RCC 7860 (cell line): ENCODE measurements around the gene SYNE1.

Experiments
- DNase-seq: peaks from one replicate; pipeline ENCODE4 v3.0.0-alpha.2; 2015; ENCODE audit warnings: low spot score
- FAIRE-seq: peaks from 2 replicates; lab custom pipeline; 2012; peaks lifted over from hg19 to GRCh38; lab: Jason Lieb, UNC

Gene SYNE1

DNA sequence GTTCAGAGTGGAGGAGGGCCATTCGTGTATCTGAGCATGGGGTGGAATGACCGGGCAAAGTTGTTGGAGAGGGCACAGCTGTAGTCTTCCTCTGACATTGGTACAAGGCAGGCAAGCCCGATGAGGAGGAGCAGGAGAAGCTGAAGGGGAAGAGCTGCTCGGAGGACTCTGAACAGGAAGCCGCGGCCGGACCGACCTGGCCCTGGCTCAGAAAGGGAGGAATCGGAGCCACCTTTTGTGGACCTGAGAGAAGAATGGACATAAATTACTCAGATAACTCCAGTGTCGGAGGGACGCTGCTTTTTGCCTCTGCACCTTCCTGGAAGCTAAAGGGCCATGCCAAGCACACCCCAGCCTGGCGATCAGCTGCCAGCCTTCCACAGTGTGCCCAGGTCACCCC, 514.7 kb downstream of the SYNE1 start:
- FAIRE-seq: no peak

DNA sequence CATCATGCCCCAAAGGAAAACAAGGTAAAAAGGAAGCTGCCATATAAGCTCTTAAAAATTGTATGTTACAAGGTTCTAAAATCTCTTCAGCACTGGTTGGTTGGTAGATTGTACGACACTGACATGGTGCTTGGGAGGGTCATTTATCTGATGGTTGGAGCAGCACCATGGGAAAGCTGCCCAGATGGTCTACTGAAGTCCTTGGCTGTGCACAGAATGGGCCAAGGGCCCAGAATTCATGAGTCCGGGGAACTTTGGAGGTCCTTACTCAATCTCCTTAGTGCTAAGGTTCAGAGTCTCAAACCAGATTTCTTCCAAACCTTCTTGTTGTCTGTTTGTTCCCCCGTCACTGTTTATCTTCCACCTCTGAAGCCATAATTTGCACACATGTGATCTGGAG, 515.3 kb downstream of the SYNE1 start:
- no peak for DNase-seq
- FAIRE-seq: no peak

More for the DNA sequence above, 514.7 kb downstream of the SYNE1 start:
- no peak for DNase-seq

DNA sequence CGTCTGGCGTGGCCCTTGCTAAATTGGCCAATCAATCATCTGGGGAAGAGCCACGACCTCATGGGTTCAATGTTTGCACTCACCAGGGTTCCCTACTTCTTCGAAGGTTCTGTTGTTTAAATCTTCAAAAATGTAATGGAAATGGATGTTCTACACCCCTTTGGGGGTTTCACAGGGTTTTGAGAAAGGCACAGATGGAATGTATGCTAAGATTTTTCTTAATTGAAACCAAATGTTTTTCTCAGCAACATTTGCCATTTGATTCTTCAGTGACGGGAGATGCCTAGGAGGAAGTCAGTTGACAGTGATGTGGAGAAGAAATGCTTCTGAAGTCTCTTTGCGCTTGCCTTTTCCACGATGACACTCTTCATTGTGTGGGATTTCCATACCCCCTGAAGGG, 517.3 kb downstream of the SYNE1 start:
- DNase-seq (no peak), FAIRE-seq (no peak)

DNA sequence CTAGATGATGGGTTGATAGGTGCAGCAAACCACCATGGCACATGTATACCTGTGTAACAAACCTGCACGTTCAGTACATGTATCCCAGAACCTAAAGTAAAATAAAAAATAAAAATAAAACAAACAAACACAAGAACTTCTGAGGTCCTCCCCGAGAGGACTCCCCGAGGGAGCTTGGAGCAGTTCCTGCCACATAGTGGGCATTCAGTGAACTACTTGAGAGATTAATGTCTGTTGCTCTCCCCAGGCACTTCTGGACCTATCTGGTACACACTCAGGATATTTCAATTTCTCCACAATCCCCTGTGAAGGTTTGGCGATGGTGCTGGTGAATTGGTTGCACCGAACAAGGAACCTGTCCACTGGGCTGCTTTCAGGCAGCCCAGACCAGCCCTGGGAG, 518.5 kb downstream of the SYNE1 start:
- FAIRE-seq (no peak), DNase-seq (no peak)

DNA sequence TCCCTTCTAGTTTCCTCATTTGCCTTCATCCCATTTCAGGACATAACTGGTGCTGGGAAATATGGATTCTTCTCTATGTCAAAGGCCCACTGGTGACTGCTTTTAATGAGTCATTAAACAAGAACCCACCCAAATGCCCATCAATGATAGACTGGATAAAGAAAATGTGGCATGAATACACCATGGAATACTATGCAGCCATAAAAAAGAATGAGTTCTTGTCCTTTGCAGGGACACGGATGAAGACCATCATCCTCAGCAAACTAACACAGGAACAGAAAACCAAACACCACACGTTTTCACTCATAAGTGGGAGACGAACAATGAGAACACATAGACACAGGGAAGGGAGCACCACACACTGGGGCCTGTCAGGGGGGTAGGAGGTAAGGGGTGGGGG, 518.9 kb downstream of the SYNE1 start:
- DNase-seq: no peak
- FAIRE-seq: no peak

DNA sequence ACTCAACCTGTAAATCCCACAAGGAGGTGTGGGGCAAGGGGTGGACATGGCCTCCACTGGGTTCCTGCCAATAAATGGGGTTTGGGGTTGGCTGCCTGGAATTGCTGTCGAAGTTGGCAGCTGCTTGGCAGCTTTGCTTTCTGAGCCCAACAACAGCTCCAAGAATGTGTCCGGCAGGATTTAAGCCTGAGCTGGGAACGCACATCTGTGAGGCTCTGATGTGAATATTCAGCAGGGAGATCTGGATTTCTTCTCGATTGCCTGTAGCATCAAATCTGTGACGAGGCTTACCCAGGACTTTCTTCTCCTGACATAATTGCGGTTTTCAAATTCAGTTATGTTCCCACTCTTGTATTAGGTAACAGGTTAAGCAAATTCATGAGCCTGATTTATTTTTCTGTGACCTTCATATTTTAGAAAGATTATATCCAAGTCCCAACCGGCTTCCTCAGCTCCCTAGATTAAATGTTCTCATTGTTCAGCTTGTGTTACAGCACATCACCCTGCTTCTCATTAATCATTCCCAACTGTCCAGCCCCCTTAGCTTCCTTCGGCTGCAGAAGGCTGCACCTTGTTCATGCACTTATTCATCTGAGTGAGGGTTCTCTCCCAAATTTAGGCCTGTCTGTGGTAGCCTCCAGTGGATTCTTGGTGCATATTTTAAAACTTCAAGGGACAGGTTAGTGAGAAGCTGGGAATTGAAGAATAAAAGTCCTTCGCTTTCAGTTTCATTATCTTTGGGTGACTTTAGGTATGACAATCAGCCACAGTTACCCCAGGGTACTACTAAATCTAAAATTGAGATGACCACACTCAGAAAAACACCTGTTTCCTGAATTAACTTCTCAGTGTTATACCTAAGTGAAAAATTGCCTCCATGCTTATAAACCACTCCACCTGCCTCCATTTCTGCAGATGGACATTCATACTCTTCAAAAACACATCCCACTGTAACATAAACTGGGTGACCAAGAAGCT, 519.7 kb downstream of the SYNE1 start:
- FAIRE-seq (no peak), DNase-seq (no peak)

DNA sequence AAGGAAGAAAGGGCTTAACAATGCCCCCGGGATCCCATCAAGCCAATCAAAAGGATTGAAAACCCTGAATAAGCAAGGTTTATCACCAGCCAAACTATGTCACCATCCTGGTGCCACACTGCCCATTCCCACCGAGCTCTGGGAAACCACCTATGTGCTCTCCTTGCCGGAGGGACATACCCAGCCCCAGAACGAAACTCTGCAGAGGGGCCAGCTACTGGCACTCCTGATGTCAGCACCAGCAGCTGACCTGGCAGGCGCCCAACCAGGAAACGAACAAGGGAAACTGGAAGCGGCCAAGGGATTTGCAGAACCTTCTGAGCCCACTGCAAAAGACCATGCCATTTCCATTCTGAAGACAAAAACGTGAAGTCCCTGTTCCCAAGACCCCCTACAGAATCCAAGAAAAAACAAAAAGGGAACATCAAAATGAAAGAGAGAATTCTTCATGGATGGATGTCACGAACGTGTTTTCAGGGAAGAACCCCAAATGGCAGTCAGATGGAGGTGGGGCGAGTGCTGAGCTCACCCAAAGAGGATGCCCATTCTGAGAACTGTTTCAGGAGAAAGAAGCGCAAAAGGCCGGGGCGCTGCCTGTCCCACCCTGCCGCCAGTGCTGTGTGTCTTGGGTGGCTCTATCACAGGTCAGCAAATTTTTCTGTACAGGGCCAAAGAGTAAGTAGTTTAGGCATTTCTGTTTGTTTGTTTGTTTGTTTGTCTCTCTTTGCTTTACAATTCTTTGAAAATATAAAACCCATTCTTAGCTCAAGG, 524.5 kb downstream of the SYNE1 start:
- no peak for DNase-seq
- FAIRE-seq: no peak

DNA sequence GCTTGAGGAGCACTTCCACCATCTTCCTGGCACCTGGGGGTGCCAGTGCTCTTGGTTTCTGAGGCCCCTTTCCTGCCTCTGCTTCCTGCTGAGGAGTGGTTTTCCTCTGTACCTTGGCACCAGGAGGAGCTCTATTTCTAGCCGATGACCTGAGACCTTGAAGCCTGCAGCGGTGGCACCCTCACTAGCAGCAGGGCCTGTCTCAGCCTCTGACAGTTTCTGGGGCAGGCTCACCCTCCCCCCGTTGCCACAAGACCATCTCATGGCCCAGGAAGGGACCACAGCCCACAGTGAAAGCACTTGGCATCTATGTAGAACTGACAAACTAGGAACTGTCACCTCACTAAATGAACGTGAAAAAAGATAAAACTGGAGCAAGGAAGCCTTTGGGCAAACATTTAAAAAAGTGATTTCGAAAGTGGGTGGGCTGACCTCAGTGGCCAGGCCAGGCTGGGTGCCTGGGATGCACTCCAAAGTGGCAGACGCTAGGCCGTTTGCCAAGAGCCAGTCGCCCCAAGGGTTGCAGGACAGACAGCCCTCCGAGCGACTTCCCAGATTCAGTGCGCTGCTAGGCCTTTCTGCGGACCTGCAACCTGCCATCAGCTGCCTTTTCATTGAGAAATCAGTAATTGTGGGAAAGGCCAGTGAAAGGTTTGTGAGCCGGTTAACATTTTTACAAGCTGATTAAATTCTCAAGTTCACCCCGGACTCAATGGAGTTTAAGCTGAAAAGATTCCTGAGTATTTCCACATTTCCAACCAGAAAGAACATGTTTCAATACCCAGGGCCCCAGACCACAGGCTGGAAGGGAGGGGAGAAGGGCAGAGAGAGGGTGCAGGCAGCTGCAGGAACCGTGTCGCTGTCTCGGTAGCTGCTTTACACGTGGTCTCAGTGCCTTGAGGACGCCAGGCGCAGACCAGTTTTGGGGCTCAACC, 526.0 kb downstream of the SYNE1 start:
- FAIRE-seq: no peak
- no peak for DNase-seq

DNA sequence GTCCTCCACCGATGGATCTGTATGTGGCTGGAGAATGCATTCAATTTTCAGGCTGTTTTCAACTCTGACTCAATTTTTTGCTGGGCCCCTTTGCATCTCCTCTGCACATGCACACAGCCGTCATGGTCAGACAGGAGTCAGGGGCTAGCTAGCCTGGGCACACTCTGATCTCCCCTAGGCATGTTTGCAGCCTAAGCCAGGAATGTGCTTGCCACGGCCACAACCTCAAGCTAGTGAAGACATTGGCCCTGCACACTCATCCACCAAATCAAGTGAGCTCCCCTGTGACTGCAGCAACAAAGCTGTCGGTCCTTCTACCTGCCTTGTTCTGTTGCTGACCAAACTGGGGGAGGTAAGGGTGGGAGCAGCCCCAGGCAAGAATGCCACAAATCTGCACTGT, 529.2 kb downstream of the SYNE1 start:
- FAIRE-seq: no peak
- no peak for DNase-seq

DNA sequence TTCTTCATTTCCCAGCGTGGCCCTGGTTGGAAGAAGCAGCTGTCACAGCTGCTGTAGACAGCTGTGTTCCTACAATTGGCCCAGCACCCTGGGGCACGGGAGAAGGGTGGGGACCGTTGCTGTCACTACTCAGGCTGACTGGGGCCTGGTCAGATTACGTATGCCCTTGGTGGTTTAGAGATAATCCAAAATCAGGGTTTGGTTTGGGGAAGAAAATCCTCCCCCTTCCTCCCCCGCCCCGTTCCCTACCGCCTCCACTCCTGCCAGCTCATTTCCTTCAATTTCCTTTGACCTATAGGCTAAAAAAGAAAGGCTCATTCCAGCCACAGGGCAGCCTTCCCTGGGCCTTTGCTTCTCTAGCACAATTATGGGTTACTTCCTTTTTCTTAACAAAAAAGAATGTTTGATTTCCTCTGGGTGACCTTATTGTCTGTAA, 537.0 kb downstream of the SYNE1 start:
- FAIRE-seq: no peak
- DNase-seq: no peak

DNA sequence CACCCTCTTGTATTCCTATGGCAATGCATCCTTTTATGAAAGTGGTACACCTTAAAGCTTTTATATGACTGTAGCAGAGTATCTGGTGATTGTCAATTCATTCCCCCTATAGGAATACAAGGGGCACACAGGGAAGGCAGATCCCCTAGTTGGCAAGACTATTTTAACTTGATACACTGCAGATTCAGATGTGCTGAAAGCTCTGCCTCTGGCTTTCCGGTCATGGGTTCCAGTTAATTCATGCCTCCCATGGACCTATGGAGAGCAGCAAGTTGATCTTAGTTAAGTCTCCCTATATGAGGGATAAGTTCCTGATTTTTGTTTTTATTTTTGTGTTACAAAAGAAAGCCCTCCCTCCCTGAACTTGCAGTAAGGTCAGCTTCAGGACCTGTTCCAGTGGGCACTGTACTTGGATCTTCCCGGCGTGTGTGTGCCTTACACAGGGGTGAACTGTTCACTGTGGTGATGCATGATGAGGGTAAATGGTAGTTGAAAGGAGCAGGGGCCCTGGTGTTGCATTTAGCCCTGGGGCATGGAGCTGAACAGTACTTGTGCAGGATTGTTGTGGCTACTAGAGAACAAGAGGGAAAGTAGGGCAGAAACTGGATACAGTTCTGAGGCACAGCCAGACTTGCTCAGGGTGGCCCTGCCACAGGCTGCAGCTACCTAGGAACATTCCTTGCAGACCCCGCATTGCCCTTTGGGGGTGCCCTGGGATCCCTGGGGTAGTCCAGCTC, 537.5 kb downstream of the SYNE1 start:
- no peak for FAIRE-seq
- no peak for DNase-seq

DNA sequence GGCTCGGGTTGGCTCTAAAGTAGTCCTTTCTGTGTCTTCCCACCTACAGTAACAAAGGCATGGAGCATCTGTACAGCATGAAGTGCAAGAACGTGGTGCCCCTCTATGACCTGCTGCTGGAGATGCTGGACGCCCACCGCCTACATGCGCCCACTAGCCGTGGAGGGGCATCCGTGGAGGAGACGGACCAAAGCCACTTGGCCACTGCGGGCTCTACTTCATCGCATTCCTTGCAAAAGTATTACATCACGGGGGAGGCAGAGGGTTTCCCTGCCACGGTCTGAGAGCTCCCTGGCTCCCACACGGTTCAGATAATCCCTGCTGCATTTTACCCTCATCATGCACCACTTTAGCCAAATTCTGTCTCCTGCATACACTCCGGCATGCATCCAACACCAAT, 538.5 kb downstream of the SYNE1 start:
- FAIRE-seq (no peak), DNase-seq (no peak)

DNA sequence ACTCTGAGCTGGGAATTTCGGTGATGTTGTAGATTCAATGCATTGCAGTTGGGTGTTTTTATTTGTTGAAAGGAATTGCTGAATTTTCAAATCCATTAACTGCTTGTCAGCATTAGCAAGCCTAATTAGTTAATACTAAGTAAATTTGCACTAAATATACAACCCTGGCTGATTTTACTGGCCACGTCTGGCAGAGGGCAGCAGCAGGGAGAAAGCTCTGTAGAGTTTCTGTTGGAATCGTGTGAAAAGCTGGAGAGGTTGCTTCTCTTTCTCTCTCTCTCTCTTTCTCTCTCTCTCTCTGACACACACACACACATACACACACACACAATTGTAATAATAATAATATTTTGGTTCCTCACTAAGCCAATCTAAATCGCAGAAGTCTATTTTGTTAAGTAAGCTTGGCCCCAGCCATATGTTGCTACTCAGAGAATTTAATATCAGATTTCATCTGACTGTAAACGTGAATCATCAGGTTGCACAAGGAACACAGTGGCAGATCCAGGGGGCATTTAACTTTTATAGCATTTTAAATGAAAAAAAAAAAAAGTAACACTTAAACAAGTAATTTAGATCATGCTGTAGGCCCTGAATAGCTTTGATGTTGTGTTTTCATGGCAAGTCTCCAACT, 540.2 kb downstream of the SYNE1 start:
- no peak for FAIRE-seq

DNA sequence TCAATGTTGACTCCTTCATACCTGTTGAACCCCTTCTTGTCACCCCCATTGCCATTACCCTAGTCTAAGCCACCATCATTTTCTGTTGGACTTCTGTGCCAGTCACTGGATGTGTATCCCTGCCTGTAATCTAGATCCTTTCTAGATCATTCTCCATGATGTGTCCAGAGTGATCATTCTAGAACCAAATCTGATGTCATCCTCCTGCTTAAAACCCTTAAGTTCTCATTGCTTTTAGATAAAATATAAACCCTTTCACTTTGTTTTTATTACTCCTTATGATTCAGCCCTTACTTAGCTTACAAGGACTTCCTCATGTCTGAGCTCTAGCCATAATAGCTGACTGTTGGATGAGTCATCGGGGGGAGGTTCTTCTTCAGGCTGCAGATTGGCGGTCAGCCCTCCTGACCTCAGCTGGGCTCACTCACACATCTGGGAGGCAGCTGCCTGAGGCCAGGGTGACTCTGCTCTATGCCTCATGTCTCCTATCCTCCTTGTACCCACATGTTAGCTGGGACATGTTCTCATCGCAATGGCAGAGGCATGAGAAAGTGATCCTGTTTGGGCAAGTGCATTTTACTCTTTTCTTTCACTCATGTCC, 542.1 kb downstream of the SYNE1 start:
- peak; percentile 95 for DNase-seq

More for the DNA sequence above, 540.2 kb downstream of the SYNE1 start:
- no peak for DNase-seq

DNA sequence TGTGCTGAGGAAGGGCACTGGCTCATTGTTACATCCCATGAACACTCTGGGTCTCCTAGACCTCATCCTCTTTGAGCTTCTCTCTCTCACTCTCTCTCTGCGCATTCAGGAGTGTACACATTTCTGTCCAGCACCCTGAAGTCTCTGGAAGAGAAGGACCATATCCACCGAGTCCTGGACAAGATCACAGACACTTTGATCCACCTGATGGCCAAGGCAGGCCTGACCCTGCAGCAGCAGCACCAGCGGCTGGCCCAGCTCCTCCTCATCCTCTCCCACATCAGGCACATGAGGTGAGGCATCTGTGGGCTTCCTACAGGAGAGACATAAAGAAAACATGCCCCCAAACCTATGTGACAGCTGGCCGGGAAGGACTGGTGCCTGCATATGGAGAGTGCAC, 542.9 kb downstream of the SYNE1 start:
- FAIRE-seq (no peak), DNase-seq (no peak)

More for the DNA sequence above, 542.1 kb downstream of the SYNE1 start:
- FAIRE-seq: peak; percentile 89

DNA sequence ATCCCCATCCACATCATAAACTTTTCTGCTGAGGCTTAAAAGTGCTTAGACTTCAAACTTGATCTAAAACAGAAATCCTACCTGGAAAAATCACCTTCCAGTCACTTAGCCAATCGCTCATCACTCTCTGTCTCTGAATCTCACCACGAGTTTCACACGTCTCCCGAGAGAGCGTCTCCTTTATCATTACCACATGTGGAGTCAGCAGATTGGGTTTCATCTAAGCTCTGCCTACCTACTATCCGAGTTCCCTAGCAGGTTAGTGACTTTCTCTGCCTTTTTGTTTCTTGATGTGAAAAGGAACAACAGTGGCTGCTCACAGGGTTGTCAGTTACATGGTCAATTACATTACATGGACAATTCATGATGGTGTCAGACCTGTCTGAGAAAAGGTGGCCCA, 543.5 kb downstream of the SYNE1 start:
- DNase-seq (no peak), FAIRE-seq (no peak)

DNA sequence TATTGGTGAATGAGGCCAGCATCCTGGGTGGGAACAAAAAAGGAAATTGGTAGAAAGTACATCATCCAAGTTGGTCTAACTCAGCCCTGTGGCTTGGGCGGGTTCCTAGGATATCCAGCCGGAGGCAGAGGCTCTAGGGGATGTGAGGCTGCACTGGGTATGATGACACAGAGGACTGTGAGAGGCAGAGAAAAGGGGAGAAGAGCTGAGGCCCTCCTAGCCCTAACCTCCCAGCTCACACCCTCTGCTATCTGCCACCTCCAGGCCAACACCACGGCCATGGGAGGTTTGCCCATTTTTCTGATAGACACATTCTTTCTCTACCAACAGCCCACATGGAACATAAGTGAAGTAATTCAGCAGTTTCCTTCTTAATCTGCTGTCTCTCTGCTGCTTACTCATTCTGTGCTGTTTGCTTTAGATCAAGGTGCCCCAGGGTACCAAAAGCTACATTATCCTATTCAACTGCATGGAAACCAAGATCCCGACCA, 545.3 kb downstream of the SYNE1 start:
- DNase-seq: no peak
- FAIRE-seq: no peak

DNA sequence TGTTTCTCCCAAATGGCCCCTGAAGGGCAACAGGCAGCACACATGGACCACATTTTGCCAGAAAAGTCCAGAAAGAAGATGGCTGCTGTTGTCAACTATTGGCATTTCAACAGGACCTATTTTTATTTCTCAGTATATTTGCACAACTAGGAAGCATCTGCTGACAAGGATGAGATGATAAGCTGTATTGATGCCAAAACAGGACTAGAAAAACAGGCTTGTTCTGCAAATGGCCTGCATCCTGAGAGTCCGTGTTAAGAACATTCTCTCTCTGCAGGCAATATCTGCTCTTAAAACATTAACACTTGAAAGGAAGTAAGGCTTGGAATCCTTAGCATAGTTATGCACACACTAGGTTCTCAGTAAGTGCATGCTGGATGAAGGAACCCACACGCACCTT, 546.0 kb downstream of the SYNE1 start:
- DNase-seq (no peak), FAIRE-seq (no peak)

DNA sequence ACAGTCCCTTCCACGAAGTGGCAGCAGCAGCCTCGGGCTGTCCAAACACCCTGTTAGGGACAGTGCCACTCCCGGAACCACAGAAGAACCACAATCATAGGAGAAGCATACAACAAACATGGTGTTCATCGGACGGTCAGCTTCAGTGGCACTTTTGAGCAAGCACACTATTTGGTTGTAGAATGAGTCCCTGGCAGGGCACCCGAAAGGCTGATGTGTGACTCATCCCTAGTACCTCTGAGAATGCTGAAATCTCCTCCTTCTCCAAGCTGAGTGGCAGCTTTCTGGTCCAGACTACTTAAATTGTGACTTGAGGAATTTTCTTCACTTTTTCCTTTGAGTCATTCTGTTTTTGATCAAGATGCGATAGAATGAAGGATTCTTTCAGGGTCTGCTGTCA, 547.2 kb downstream of the SYNE1 start:
- DNase-seq (peak; percentile 17), FAIRE-seq (no peak)
